22Rv1 (cell line): Measurements from ENCODE around the gene SNX10.

Experiments
- CTCF ChIP-seq: fragments of 450-650 bp; IDR thresholded peaks from 2 replicates; pipeline ENCODE4 v1.5.1; 2017; ENCODE audit warnings: mild to moderate bottlenecking
- ZFX ChIP-seq: fragments of 450-650 bp; IDR thresholded peaks from 2 replicates; pipeline ENCODE4 v1.6.1; 2017; ENCODE audit warnings: antibody characterized with exemption, borderline replicate concordance

- TF ChIP-seq CTCF (no peak), ZFX (no peak)
Measured at GRCh38 chr7:26343320-26343832, 51.7 kb downstream of the SNX10 start.
